ENCODE data around the gene NFKBIB. TPM values are rescaled to one million over a fixed set of nuclear protein-coding genes. Genes with fewer than 3 reads are reported as not detected.

The NFKBIB gene
- total and polyA plus RNA-seq, 9 donors, result 3.2 to 21.6 (median 13.2) TPM

- intact Hi-C loops (cut with DNase I), result loop anchor here in 3 of 4 donors (5.0 to 10.0 kb wide), 3 partner anchors 413 to 528 kb away; partner anchors contain the start of gene FAM98C (in 2 of the 3)
- peaks cover 12% of the 10 kb centered on the region for H3K4me1 ChIP-seq (ENCODE audit: insufficient read depth)
- no peaks in the 10 kb centered on the region for H3K36me3 ChIP-seq
- H3K27ac ChIP-seq, result peak within 1 kb of the TSS; percentile 90 to 92
- TF ChIP-seq EP300 (IDR thresholded peaks at IDR 0.05) (no peak), CTCF (IDR thresholded peaks at IDR 0.05) (peak; percentile 98 to 99 (median 99))
- H3K27me3 ChIP-seq, result no peaks in the 10 kb centered on the region
- H3K4me3 ChIP-seq, result peak within 1 kb of the TSS; percentile 91
- DNase-seq, result peak; percentile 91 to 96 (median 93)
- 2% methylated on average over 49 of the region's 49 CpGs for WGBS, 3 donors
- no peaks in the 10 kb centered on the region for H3K9me3 ChIP-seq
Measured at GRCh38 chr19:38929929-38930775, 30.4 kb downstream of the NFKBIB start, which contains the start of gene SARS2. Gene SARS2, minus strand, starts transcription at chr19:38930763. Its CDS starts 27 bp downstream, at chr19:38930736.

GRCh38 chr19:38930776-38931520, 31.2 kb downstream of the NFKBIB start, which contains the start of gene MRPS12:
Gene MRPS12, plus strand, starts transcription at chr19:38930944. Its CDS starts 351 bp downstream, at chr19:38931295.
- 0% methylated on average over 35 to 40 of the region's 40 CpGs for WGBS, 3 donors
- H3K9me3 ChIP-seq, result no peaks in the 10 kb centered on the region
- H3K27me3 ChIP-seq, result no peaks in the 10 kb centered on the region
- no peak for TF ChIP-seq CTCF (IDR thresholded peaks at IDR 0.05)
- peak; percentile 7 for TF ChIP-seq POLR2A (IDR thresholded peaks at IDR 0.05)
- H3K36me3 ChIP-seq, result no peaks in the 10 kb centered on the region
- intact Hi-C loops (cut with DNase I), result loop anchor here in 1 of 4 donors (5.0 kb wide), 1 partner anchor 529 kb away; the partner anchor contains the start of gene FAM98C
- H3K4me1 ChIP-seq (ENCODE audit: insufficient read depth), result peaks cover 12% of the 10 kb centered on the region
- DNase-seq, result peak; percentile 97 to 99 (median 98)
- peak within 1 kb of the TSS; percentile 90 to 92 for H3K27ac ChIP-seq
- H3K4me3 ChIP-seq, result peak within 1 kb of the TSS; percentile 91

GRCh38 chr19:38931521-38931793, 31.7 kb downstream of the NFKBIB start:
- no peak for DNase-seq
- H3K4me3 ChIP-seq, result peak overlapping the region; percentile 91
- H3K27ac ChIP-seq, result no peak overlapping the region
- peaks cover 12% of the 10 kb centered on the region for H3K4me1 ChIP-seq (ENCODE audit: insufficient read depth)
- TF ChIP-seq EP300 (IDR thresholded peaks at IDR 0.05) (no peak), CTCF (IDR thresholded peaks at IDR 0.05) (no peak), POLR2A (IDR thresholded peaks at IDR 0.05) (no peak)
- no peaks in the 10 kb centered on the region for H3K27me3 ChIP-seq
- WGBS, 3 donors, result 12 to 28% (median 14%) methylated on average over 6 to 8 of the region's 8 CpGs
- intact Hi-C loops (cut with DNase I), result loop anchor here in 1 of 4 donors (5.0 kb wide), 1 partner anchor 529 kb away; the partner anchor contains the start of gene FAM98C
- no peaks in the 10 kb centered on the region for H3K9me3 ChIP-seq
- H3K36me3 ChIP-seq, result no peaks in the 10 kb centered on the region

- no peak overlapping the region for H3K4me3 ChIP-seq
- no peaks in the 10 kb centered on the region for H3K27me3 ChIP-seq
- peaks cover 12% of the 10 kb centered on the region for H3K4me1 ChIP-seq (ENCODE audit: insufficient read depth)
- DNase-seq, result peak in 2 of 5 donors; percentile 44 to 50
- intact Hi-C loops (cut with DNase I), result loop anchor here in 1 of 4 donors (5.0 kb wide), 1 partner anchor 530 kb away; the partner anchor contains the start of gene FAM98C
- WGBS, 3 donors, result 90% methylated on average over 29 of the region's 29 CpGs
- no peaks in the 10 kb centered on the region for H3K36me3 ChIP-seq
- no peaks in the 10 kb centered on the region for H3K9me3 ChIP-seq
- H3K27ac ChIP-seq, result no peak overlapping the region
- no peak for TF ChIP-seq POLR2A (IDR thresholded peaks at IDR 0.05)
- no peak for TF ChIP-seq CTCF (IDR thresholded peaks at IDR 0.05)
- TF ChIP-seq EP300 (IDR thresholded peaks at IDR 0.05), result no peak
Measured at GRCh38 chr19:38932425-38933179, 32.8 kb downstream of the NFKBIB start.

All from ovary (tissue), 9 donors.